GM21786 (cell line): ENCODE results near the gene HHEX.
"Not testable (repeated sequence)": the region's sequence is repeated elsewhere in the genome, so short reads cannot be mapped to it uniquely, and the experiment has no call there.

Experiments
- ATAC-seq: cut with Tn5 transposase; IDR thresholded peaks from one replicate; pipeline ENCODE4 v1.9.1; 2021; ENCODE audit not compliant: unreplicated experiment

Gene HHEX

GRCh38 chr10:92732958-92733357 is 43.2 kb downstream of the HHEX start:
- no peak for ATAC-seq

- ATAC-seq = no peak
These were observed 44.5 kb downstream of the HHEX start for GRCh38 chr10:92734301-92734700.

GRCh38 chr10:92735938-92736337 is 46.2 kb downstream of the HHEX start:
- ATAC-seq = no peak

GRCh38 chr10:92737484-92737883 is 47.7 kb downstream of the HHEX start:
- ATAC-seq = no peak

- no peak for ATAC-seq
These were observed 51.0 kb downstream of the HHEX start for GRCh38 chr10:92740762-92741161.

GRCh38 chr10:92741741-92742140 is 52.0 kb downstream of the HHEX start:
- not testable (repeated sequence) for ATAC-seq

- ATAC-seq = peak; percentile 98
These were observed 52.8 kb downstream of the HHEX start for GRCh38 chr10:92742331-92743228.
